K562 (cell line): ENCODE data around the gene DCAF12. TPM values are rescaled to one million over a fixed set of nuclear protein-coding genes. Genes with fewer than 3 reads are reported as not detected.
A peak's percentile ranks its signal among the peaks of the same experiment; 100 is the strongest.

Source experiments
- HDAC1 ChIP-seq, 2 experiments: fragments of 450-650 bp; IDR thresholded peaks; 2 replicates each; pipeline ENCODE4 v1.6.1; 2016 to 2017; ENCODE audit warnings: inconsistent platforms in 1 of 2, mild to moderate bottlenecking in 1 of 2, moderate library complexity in 1 of 2
- MGA ChIP-seq: fragments of 450-650 bp; IDR thresholded peaks from 2 replicates; pipeline ENCODE4 v1.6.1; 2016; ENCODE audit warnings: mild to moderate bottlenecking, moderate library complexity
- NBN ChIP-seq: fragments of 450-650 bp; IDR thresholded peaks from 2 replicates; pipeline ENCODE4 v1.6.1; 2016; ENCODE audit warnings: low read depth, mild to moderate bottlenecking
- RBFOX2 ChIP-seq: fragments of 200-400 bp; formaldehyde crosslinking; IDR thresholded peaks from 2 replicates; pipeline ENCODE4 v1.6.1; 2017; ENCODE audit warnings: low read depth, mild to moderate bottlenecking, low read length, moderate library complexity
- SNIP1 ChIP-seq: fragments of 450-650 bp; IDR thresholded peaks from 2 replicates; pipeline ENCODE4 v1.7.1; 2017; ENCODE audit warnings: low read depth, mild to moderate bottlenecking
- TAF1 ChIP-seq: IDR thresholded peaks from 2 replicates; pipeline ENCODE4 v1.6.1; 2011; ENCODE audit warnings: mild to moderate bottlenecking, low read length, moderate library complexity; ENCODE audit not compliant: insufficient read depth, control insufficient read depth, severe bottlenecking; ENCODE audit errors: extremely low read depth
- TAF9B ChIP-seq: fragments of 450-650 bp; IDR thresholded peaks from 2 replicates; pipeline ENCODE4 v1.6.1; 2018; ENCODE audit warnings: mild to moderate bottlenecking; ENCODE audit not compliant: partially characterized antibody
- ZNF644 ChIP-seq: fragments of 200-800 bp; sonication (Bioruptor generic); IDR thresholded peaks from 2 replicates; pipeline ENCODE4 v1.6.1; 2016; ENCODE audit warnings: low read depth, missing genetic modification characterization, missing compliant biosample characterization
- polyA plus RNA-seq, 8 experiments: library from polyadenylated mRNA; depleted of rRNA in 4 of 8; stranded (reverse) in 5 of 8; unstranded in 3 of 8; fragments of >200 nt; fragmentation: Nextera tagmentation in 2 of 8; fragmentation: Illumina TruSeq in 1 of 8; extraction: Ambion mirVana in 2 of 8; extraction: Trizol in 1 of 8; gene quantifications; 2 replicates each; pipeline versions ENCODE4 v1.2.1 to v1.2.3, GENCODE V29; 2011 to 2014; ENCODE audit warnings: inconsistent platforms in 1 of 8, missing spikeins in 1 of 8
- total RNA-seq, 7 experiments: library from RNA; depleted of rRNA in 6 of 7; stranded (reverse); fragments of >200 nt in 6 of 7; fragmentation: Illumina TruSeq in 2 of 7; extraction: Trizol in 2 of 7; gene quantifications; 2 replicates each; pipeline versions ENCODE4 v1.2.1 to v1.2.3, GENCODE V29; 2011 to 2021; ENCODE audit warnings: low replicate concordance in 1 of 7
- TF ChIP-seq, protein P1 (sequence below): fragments of 250-450 bp; sonication (Bioruptor Pico); IDR thresholded peaks from 2 replicates; pipeline ENCODE4 v1.8.0; 2021; ENCODE audit warnings: moderate library complexity, mild to moderate bottlenecking, inconsistent platforms

Gene DCAF12
- total and polyA plus RNA-seq, 9 of the 15 experiments (the other 6 are each of a cell fraction or from before 2014, with no cell fraction given): 10.9 to 59.6 (median 30.8) TPM

DNA sequence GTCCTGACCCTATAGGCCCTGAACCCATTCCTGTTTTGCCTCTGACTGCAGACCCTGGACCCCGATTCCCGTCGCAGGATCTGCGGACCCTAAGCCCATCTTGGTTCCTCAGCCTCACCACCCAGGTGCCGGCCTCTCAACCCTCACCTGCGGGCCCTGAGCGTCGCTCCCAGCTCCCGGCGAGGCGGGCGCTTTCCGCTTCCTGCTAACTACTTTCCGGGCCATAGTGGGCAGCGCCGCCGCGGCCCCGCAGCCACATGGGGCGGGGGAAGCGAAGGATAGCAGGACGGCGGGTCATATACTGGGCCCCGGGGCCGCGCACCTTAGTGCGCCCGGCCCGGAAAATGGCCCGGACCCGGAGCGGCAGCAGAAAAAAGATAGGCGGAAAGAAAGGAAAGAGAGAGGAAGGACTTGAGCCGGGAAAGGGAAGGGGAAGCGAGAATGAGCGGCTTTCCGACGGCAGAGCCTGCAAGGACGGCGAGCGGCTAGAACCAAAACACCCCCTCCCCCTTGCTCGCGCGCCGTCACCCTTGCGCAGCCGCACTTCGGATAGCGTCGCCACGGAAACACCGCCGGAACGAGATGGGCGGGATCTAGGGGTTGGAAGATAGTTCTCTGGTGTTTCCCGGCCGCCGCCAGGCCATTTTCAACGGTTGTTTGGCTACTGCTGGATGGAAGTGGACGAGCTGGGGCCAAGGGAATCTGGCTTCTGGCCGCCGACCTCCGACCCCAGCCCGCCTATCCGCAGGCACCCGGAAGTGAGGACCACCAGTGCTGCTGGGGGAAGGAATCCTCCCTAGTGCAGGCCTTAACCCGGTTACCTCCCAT is at the start of gene DCAF12 (continued):
- TF ChIP-seq MGA: peak; percentile 90
- TF ChIP-seq NBN: peak; percentile 66; the same call in 1 of the 2 replicates
- TF ChIP-seq TAF9B: peak; percentile 53
- peak; percentile 95 for TF ChIP-seq RBFOX2
- peak; percentile 81 for TF ChIP-seq TAF1
- TF ChIP-seq HDAC1 (IDR thresholded peaks at IDR 0.05): peak in 1 of 2 experiments; percentile 86; a peak in 2 of 4 replicates
- TF ChIP-seq ZNF644: no peak
- TF ChIP-seq SNIP1: no peak
- TF ChIP-seq, protein P1, sequence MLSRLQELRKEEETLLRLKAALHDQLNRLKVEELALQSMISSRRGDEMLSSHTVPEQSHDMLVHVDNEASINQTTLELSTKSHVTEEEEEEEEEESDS (CRISPR knock-in tag): no peak
